OCI-M2 (cell line): ENCODE measurements around the gene APBA2.

ENCODE experiments used
- DNase-seq: peaks from one replicate; lab custom pipeline; 2025; ENCODE audit not compliant: unreplicated experiment; lab: John Stamatoyannopoulos, UW

APBA2 gene

DNA sequence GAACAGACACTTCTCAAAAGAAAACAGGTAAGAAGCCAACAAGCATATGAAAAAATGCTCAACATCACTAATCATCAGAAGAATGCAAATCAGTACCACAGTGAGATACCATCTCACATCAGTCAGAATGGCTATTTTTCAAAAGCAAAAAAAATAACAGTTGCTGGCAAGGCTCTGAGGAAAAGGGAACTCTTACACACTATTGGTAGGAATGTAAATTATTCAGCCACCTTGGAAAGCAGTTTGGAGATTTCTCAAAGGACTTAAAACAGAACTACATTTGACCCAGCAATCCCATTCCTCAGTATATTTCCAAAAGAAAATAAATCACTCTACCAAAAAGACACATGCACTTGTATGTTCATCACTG, 95.6 kb downstream of the APBA2 start:
- no peak for DNase-seq

DNA sequence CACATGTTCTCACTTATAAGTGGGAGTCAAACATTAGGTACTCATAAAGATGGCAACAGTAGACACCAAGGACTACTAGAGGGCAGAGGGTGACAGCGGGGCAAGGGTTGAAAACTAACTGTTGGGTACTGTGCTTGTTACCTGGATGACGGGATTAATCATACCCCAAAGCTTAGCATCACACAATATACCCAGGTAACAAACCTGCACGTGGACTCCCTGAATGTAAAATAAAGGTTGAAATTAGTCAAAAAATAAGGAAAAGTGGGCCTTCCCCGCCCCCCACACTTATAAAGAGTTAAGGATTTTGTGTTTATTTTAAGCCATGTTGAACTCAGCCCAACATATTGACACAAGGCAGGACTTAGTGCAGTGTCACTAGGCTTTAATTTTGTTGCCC, 96.1 kb downstream of the APBA2 start:
- DNase-seq: no peak

GRCh38 chr15:28982886-28983285, 97.1 kb downstream of the APBA2 start:
- no peak for DNase-seq

GRCh38 chr15:28983432-28984311, 97.9 kb downstream of the APBA2 start:
- DNase-seq: no peak

GRCh38 chr15:28984421-28985315, 98.9 kb downstream of the APBA2 start:
- no peak for DNase-seq

- DNase-seq: no peak
These were observed 99.5 kb downstream of the APBA2 start for GRCh38 chr15:28985316-28985645.

DNA sequence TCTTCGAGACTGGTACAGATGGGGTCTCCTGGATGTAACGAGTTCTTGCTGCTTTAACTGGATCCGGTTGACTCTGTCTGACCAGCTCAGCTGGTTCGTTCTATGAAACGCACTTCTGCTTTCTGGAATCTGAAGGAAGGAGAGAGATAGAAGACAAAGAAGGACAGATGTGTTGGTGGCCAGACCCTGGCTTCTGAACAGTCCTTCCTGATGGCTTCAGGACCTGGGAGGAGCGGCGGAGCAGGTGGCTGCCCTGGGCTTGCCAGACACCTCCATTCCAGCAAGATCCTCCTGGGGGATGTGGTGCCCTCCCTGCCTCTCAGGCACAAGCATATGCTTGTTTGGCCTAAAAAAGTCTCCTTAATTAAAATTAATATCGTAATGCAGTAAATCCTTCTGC, 99.9 kb downstream of the APBA2 start:
- no peak for DNase-seq

DNA sequence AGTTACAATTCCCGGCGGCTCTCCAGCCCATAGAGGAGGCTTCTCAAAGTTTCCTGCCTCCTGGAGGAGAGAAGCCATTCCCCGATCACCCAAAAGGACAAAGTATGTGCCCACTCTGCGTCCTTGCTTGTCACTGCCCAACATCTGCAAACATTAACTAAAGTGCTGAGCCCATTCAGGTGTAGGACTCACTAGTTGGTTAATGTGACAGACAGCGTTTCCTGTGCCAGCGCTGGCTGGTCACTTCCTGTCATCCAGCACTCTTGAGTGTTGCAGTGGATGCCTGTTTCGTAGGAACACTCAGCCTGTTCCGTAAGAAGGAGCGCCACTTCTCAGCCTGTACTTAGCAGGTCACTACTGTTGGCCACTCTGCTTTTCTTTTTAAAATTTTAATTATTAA, 100.3 kb downstream of the APBA2 start:
- no peak for DNase-seq

DNA sequence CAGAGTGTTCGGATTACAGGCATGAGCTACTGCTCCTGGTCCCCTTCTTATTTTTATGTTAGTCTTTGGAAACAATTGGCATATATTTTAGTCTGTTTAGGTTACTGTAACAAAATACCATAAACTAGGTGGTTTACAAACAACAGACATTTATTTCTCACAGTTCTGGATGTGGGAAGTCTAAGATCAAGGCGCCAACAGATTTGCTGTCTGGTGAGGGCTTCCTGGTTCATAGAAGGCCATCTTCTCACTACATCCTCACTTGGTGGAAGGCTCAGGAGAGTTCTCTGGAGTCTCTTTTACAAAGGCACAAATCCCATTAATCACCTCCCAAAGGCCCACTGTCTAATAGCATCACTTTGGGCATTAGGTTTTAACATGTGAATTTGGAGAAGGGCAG, 101.0 kb downstream of the APBA2 start:
- DNase-seq: no peak

DNA sequence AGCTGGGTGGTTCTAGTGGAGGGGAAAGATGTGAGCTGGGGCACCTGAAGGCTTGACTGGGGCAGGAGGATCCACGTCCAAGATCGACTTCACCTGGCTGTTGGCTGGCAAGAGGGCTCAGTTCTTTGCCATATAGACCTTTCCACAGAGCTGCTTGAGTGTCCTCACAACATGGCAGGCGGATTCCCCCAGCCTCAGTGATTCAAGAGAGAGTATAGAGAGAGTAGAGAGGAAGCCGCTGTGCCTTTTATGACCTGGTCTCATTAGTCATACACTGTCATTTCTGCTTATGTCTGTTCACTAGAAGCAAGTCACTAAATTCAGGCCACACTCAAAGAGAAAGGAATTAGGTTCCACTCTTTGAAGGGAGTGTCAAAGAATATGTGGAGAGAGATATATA, 101.6 kb downstream of the APBA2 start:
- no peak for DNase-seq

- no peak for DNase-seq
These were observed 103.6 kb downstream of the APBA2 start for GRCh38 chr15:28989239-28989830.

DNA sequence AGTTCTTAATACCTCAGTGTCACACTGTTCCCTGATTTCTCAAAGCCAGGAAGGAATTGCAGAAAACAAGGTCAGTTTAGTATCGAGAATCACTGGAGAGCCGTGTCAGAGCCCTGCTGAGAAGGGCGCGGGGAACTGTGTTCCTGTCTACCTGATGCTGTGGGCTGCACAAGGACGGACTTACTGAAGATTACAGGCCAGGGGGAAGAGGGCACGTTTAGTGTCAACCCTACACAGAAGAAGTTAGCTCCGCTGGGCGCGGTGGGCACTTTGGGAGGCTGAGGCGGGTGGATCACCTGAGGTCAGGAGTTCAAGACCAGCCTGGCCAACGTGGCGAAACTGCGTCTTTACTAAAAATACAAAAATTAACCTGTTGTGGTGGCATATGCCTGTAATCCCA, 104.1 kb downstream of the APBA2 start:
- DNase-seq: no peak

- no peak for DNase-seq
These were observed 104.6 kb downstream of the APBA2 start for GRCh38 chr15:28990390-28990789.

- DNase-seq: no peak
These were observed 105.7 kb downstream of the APBA2 start for GRCh38 chr15:28991236-28992171.

- DNase-seq: no peak
These were observed 106.6 kb downstream of the APBA2 start for GRCh38 chr15:28992336-28992864.

- no peak for DNase-seq
These were observed 107.4 kb downstream of the APBA2 start for GRCh38 chr15:28993051-28993719.

DNA sequence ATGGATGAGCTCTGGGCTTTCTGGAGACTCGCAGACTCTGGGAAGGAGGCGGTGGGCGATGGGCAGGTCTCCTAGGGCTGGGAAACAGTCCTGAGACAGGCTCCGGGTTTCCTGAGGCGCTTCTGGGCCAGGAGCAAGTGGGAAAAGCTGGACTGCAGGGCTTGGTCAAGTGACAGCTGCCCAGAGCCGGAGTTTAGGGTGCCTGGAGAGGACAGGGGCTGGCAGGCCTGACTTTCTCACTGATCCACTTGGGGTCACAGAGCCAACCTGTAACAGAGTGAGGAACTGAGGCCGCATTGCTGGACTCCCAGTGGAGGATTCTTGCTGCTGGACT, 107.9 kb downstream of the APBA2 start:
- DNase-seq: no peak

GRCh38 chr15:28994142-28994830, 108.5 kb downstream of the APBA2 start:
- DNase-seq: no peak

- no peak for DNase-seq
These were observed 109.2 kb downstream of the APBA2 start for GRCh38 chr15:28994831-28995596.
